Measurements from ENCODE around the gene ADPRHL1.
A peak's percentile ranks its signal among the peaks of the same experiment; 100 is the strongest.

Gene ADPRHL1

GRCh38 chr13:113452942-113453901 is at the start of gene ADPRHL1:
Gene ADPRHL1, minus strand, starts transcription at chr13:113453488. Its CDS starts 51 bp downstream, at chr13:113453437.
- no peak for DNase-seq

- DNase-seq = no peak
Observed at GRCh38 chr13:113502686-113503085, 49.4 kb upstream of the ADPRHL1 start.

GRCh38 chr13:113500530-113501265 is 47.4 kb upstream of the ADPRHL1 start:
- DNase-seq = no peak

GRCh38 chr13:113499936-113500335 is 46.6 kb upstream of the ADPRHL1 start:
- no peak for DNase-seq

GRCh38 chr13:113498905-113499304 is 45.6 kb upstream of the ADPRHL1 start:
- no peak for DNase-seq

- no peak for DNase-seq
Observed at GRCh38 chr13:113497217-113497616, 43.9 kb upstream of the ADPRHL1 start.

- DNase-seq = no peak
Observed at GRCh38 chr13:113495494-113496210, 42.4 kb upstream of the ADPRHL1 start.

- DNase-seq = peak; percentile 34
Observed at GRCh38 chr13:113493315-113493951, 40.1 kb upstream of the ADPRHL1 start.

GRCh38 chr13:113491982-113492381 is 38.7 kb upstream of the ADPRHL1 start:
- DNase-seq = no peak

GRCh38 chr13:113491418-113491883 is 38.2 kb upstream of the ADPRHL1 start:
- DNase-seq = no peak

GRCh38 chr13:113490496-113491417 is 37.5 kb upstream of the ADPRHL1 start, which contains the start of gene DCUN1D2:
Gene DCUN1D2, minus strand, starts transcription at chr13:113490711. Its CDS starts 42 bp downstream, at chr13:113490669.
- DNase-seq = peak; percentile 87

GRCh38 chr13:113489549-113490495 is 36.5 kb upstream of the ADPRHL1 start:
- peak; percentile 61 for DNase-seq

GRCh38 chr13:113489171-113489548 is 35.9 kb upstream of the ADPRHL1 start:
- DNase-seq = peak; percentile 54

- no peak for DNase-seq
Observed at GRCh38 chr13:113488283-113488682, 35.0 kb upstream of the ADPRHL1 start.

GRCh38 chr13:113486698-113487097 is 33.4 kb upstream of the ADPRHL1 start:
- DNase-seq = no peak

GRCh38 chr13:113485545-113485944 is 32.3 kb upstream of the ADPRHL1 start:
- no peak for DNase-seq

- DNase-seq = no peak
Observed at GRCh38 chr13:113483504-113484293, 30.4 kb upstream of the ADPRHL1 start.

- no peak for DNase-seq
Observed at GRCh38 chr13:113483081-113483480, 29.8 kb upstream of the ADPRHL1 start.

- DNase-seq = no peak
Observed at GRCh38 chr13:113479179-113479578, 25.9 kb upstream of the ADPRHL1 start.
